Pons (tissue), 1 donor: ENCODE results near the gene ACAP1.

Source experiments
- DNase-seq: peaks from one replicate; pipeline ENCODE4 v3.0.0-alpha.2; 2016; ENCODE audit warnings: low spot score

ACAP1 gene

GRCh38 chr17:7336240-7337175 lies at the start of gene ACAP1:
Gene ACAP1, plus strand, starts transcription at chr17:7336529. Its CDS starts 206 bp downstream, at chr17:7336735.
- no peak for DNase-seq

DNA sequence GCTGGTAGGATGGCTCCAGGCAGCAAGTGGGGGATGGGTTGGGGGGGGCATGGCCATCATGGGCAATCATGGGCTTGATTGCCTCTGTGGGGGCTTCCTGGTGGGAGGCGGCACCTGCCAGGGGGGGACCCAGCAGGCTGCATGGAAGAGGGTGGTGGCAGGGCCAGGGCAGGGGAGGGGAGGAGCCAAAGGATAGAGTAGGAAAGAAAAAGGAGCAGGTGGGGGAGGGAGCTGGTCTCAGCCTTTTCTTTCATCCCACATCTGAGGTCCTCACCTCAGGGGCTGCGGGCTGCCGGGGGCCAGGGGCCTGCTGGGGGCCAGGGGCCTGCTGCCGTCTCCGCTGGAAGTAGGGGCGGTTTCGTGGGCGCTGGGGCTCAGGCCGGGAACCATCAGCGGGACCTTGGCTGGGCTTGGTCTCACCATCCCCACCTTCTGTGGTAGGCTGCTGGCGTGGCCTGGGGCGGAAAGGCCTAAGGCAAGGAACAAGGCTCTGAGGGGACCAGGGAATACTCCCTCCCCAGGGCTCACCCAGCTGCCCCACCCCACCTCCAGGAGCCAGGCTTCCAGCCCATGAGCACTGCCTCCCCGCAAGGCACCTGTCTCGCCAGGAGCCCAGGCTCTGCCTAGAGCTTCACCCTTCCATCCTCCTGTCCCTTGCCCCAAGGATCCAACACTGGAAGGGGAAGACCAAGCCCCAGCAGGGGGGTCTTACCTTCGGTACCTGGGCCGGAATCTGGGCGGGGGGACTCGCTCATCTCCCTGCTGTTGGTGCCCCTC lies 46.9 kb upstream of the ACAP1 start:
- no peak for DNase-seq

GRCh38 chr17:7290166-7290565 lies 46.2 kb upstream of the ACAP1 start:
- DNase-seq: no peak

DNA sequence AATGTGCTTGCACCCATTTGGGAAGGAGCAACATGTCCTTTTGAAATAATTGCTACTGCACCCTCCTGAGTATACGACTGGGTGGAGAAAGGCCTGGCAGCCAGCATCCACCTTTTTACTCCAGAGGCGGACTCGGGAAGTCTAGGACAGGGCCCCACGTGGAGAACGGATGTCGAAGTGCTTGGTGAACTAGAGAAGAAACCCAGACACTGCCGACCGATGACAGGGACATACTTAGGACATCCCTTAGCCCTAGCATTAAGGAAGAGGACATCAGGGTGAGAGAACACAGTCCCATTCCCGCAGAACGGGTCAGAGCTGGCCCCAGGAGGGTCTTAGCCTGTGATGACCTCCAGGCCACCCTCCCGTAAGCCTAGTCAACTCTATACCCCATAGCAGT lies 45.6 kb upstream of the ACAP1 start:
- no peak for DNase-seq

DNA sequence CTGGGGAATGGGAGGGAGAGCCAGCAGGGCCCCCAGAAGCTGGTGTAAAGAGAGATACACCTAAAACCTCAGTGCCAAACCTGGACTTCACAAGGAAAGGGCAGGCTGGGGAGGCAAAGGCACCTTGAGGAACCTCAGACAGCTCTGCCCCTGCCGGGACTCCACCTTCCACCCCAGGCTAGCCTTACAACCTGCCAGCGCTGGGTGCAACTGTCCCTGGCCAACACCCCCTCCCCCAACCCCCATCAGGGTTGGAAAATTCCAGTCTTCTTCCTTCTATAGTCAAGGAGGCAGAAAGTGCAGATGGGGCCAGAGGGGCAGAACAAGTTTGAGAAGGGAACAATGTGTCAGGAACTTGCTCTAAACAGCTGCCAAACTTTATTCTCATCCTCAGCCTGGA lies 44.1 kb upstream of the ACAP1 start:
- DNase-seq: no peak

DNA sequence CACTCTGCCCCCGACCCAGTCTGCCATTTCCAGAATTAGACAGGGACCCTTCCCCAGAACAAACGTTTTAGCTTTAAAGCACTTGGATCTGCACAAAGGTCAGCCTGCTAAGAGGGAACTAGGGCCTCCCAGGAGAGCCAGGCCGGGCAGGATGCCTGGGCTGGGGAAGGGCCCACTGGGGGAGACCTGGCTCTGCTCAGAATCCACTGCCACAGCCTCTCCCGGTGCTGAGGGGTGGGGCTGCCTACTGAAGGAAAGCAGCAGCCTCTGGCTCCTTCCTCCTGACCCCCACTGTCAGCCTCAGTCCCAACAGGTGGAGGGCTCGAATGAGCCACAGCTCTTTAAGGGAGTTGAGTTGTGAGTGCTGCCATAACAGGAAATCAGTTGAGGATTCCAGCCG lies 43.6 kb upstream of the ACAP1 start:
- no peak for DNase-seq

DNA sequence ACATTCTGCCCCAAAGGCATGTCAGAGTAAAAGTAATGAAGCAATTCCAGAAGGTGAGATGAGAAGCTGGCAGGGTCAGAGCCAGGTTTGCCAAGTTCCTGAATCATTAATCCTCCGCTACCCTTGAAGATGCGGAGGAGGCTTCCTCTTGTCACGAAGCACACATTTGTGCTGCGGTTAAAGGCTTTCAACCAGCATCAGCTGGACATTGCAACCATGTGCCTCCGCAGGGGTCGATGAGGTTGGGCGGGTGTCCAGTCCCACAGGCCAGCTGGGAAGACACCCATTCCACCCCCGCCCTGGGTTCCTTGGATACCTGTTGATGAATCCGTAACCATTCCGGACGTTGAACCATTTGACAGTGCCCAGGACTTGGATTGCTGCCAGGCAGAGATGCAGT lies 43.2 kb upstream of the ACAP1 start:
- no peak for DNase-seq

- no peak for DNase-seq
These were observed 42.3 kb upstream of the ACAP1 start for GRCh38 chr17:7293816-7294613.

DNA sequence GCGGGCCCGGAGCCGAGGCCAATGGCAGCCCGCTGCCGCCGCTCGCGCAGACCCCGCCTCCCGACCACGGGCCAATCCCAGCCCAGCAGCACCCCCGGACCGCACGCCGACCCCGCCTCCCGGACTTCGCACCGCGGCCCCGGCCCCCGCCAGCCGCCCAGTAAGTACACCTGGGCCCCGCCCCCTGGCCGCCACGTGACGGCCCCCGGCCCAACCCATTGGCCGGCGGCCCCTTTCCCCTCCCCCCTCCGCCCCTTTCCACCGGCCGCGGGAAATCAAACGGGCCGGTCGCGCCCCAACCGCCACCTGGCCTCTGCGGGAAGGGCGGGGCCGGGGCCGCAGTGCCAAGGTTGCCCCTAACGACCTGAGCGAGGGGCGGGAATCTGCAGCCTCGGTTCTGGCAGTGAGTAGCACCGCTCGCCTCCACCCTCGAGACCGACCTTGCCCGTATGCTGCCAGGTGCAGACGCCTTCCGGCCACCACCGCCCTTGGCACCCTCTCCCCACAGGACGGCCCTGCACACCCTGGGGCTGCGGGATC lies 41.6 kb upstream of the ACAP1 start, which contains the start of gene YBX2:
TSS of gene YBX2 (minus strand) at position 26 of the 540 bp plus-strand sequence. CDS start 139 bp downstream, outside the sequence.
- DNase-seq: no peak

- DNase-seq: no peak
These were observed 40.8 kb upstream of the ACAP1 start for GRCh38 chr17:7295230-7296180.

DNA sequence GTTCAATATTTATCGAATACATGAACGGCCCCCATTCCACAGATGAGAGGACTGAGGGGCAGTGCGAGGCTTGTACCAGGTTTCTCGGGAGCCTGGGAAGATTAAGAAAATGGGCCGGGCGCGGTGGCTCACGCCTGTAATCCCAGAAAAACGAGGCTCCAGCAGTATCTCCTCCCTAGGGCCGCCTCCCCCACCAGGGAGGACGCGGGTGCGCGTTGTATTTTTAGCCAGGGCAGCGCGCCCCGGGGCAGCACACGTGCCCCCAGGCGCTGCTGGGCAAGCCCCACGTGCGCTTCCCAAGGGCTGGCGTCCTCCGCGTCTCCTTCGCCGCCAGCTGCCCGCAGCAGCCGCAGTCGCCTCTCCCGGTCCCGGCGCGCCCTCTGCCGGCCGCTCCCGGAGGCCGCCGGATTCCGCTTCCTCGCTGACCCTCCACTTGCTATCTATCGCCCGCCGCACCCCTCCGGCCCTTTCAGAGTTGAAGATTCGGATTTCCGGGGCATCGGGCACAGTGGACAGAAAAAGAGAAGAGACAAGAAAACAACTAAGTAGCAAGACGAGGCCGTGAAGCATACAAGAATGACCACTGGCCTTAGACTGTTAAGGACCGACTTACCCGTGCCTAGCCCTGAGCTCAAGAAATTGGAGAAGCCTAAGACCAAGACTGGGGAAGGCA lies 40.0 kb upstream of the ACAP1 start:
- peak; percentile 60 for DNase-seq

- DNase-seq: no peak
These were observed 32.1 kb upstream of the ACAP1 start for GRCh38 chr17:7304179-7304578.

DNA sequence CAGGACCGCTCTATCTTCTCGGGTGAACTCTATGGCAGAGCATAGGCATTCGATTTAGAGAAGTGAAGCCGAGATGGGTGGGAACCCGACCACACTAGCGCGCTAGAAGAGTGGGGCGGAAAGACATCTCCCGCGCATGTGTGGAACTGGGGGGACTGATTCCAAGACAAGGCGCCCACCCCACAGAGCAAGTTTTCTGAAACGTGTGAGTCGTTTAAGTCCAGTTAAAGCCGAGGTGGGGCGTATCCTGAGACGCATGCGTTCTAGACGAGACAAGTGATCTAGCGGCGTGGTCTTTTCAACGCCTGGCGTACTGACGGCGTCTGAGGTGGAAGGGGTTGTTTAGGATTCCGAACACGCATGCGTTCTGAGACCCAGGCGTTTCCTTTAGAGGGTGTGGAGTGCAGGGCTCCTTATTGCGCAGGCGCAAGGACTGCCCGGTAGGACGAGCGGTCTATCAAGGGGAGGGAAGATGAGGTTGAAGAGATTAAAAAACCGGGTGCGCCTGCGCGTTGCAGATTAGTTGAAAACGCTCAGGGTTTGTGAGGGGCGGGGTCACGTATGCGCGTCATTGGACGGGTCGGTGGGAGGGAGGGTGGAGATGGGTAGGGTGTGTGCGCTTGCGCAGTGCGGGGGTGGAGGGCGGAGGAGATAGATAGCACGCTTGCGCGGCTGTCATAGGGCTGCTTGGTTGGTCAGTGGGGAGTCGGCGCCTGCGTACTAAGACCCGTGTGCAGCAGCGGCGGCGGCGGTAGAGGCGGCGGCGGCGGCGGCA lies 29.2 kb upstream of the ACAP1 start, which contains the start of gene EIF5A:
TSS of gene EIF5A (plus strand) at position 718 of the 775 bp plus-strand sequence. CDS start 2,008 bp downstream, outside the sequence.
- peak; percentile 100 for DNase-seq

GRCh38 chr17:7307686-7308624 lies 28.4 kb upstream of the ACAP1 start:
- no peak for DNase-seq

DNA sequence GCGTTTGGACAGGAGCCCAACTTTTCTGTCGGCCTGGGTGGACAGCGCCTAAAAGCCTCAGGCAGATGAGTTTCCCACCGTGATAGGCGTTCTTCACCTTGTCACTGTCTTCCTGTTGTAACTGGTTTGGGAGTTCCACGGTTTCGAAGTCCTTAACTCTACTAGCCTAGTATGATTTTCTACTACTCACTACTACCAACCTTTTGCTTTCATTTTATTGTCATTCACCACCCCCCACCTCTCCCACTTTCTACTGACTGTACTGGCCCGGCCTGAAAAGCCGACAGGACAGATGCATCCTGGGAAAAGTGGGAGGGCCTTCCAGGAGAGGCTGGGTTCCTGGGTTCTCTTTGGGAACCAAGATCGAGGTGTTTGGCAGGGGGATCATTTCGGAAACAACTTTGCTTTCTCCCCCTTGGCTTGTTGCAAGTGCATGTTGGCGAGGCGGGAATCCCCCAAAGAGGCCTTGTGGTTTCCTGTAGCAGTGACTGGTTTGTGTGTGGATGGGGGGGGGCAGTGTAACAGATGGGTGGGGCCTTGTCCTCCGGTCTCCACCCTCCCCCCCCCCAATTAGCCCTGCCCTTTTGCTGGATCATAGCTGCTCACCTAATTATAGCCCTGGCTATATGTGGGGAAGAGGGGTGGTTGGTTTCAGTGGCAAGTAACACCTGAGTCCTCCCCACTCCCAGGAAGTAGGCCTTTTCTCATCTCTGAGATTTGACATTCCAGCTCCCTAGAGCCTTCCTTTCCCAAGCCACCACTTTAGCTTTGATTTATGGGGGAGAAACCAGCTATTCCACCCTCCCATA lies 27.5 kb upstream of the ACAP1 start:
- DNase-seq: peak; percentile 75

DNA sequence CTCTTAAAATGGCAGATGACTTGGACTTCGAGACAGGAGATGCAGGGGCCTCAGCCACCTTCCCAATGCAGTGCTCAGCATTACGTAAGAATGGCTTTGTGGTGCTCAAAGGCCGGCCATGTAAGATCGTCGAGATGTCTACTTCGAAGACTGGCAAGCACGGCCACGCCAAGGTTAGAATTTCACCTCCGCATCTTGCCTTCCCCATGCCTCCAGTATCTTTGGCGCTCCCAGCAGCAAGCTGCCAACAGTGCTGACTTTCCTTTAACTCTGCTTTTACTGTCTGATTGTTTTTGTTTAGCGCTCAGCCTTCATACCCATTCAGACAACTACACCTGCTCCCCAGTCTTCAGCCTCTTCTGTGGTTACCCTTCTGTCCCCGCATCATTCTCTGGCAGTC lies 26.7 kb upstream of the ACAP1 start:
- DNase-seq: no peak

GRCh38 chr17:7311110-7311705 lies 25.1 kb upstream of the ACAP1 start:
- DNase-seq: no peak
